HepG2 (cell line): ENCODE results near the gene CD302.

ENCODE experiments used
- ARNT ChIP-seq: fragments of 450-650 bp; IDR thresholded peaks from 2 replicates; pipeline ENCODE4 v1.6.1; 2017
- CEBPB ChIP-seq: IDR thresholded peaks from 2 replicates; pipeline ENCODE4 v1.6.1; 2011; ENCODE audit warnings: low read depth, low read length, improper control_type of control experiment, borderline replicate concordance
- CEBPZ ChIP-seq: IDR thresholded peaks from 2 replicates; pipeline ENCODE4 v1.6.1; 2012; ENCODE audit warnings: low read length, improper control_type of control experiment
- CTCF ChIP-seq: sonication (generic); formaldehyde crosslinking; IDR thresholded peaks from 2 replicates; pipeline ENCODE4 v1.5.0; 2020; ENCODE audit warnings: mild to moderate bottlenecking, missing genetic modification reagents, moderate library complexity
- FOXK1 ChIP-seq: sonication (generic); formaldehyde crosslinking; IDR thresholded peaks from 2 replicates; pipeline ENCODE4 v1.4.0; 2020; ENCODE audit warnings: low read depth, missing genetic modification reagents, borderline replicate concordance
- MAX ChIP-seq: IDR thresholded peaks from 2 replicates; pipeline ENCODE4 v1.6.1; 2012; ENCODE audit warnings: inconsistent platforms
- POLR2A ChIP-seq, 2 experiments: IDR thresholded peaks; 2 replicates each; pipeline ENCODE4 v1.6.1; 2011; ENCODE audit warnings: low read depth in 2 of 2, low read length in 2 of 2, mild to moderate bottlenecking in 1 of 2, moderate library complexity in 1 of 2; ENCODE audit not compliant: insufficient read depth in 1 of 2
- ZFP82 ChIP-seq: sonication (generic); formaldehyde crosslinking; IDR thresholded peaks from 2 replicates; pipeline ENCODE4 v1.5.1; 2020; ENCODE audit warnings: mild to moderate bottlenecking, missing genetic modification reagents, borderline replicate concordance

- TF ChIP-seq CEBPB, result no peak
- no peak for TF ChIP-seq MAX
- no peak for TF ChIP-seq CEBPZ
- no peak for TF ChIP-seq CTCF (CRISPR knock-in tag)
- no peak for TF ChIP-seq FOXK1 (CRISPR knock-in tag)
- TF ChIP-seq POLR2A (IDR thresholded peaks at IDR 0.05; ENCODE audit: insufficient read depth in 1 of 2, low read depth in 2 of 2, low read length in 2 of 2), result no peak
- TF ChIP-seq ZFP82 (CRISPR knock-in tag), result no peak
- TF ChIP-seq ARNT, result no peak
Observed at GRCh38 chr2:159762075-159762474, 35.9 kb downstream of the CD302 start.
